OCI-LY3 (cell line): ENCODE results near the gene PYDC2.

Source experiments
- H2AFZ ChIP-seq: fragments of 200-600, 300-600 bp; shearing (Covaris generic); 2 replicates; pipeline ENCODE4 v1.6.0; 2014; ENCODE audit warnings: antibody characterized with exemption, low read depth, low read length
- H3K27ac ChIP-seq: fragments of 200-600, 300-600 bp; sonication (generic); 2 replicates; pipeline ENCODE4 v1.5.1; 2014; ENCODE audit warnings: mild to moderate bottlenecking, low read length, moderate library complexity, mixed read lengths
- H3K27me3 ChIP-seq: fragments of 200-600, 300-600 bp; sonication (generic); 2 replicates; pipeline ENCODE4 v1.6.1; 2014; ENCODE audit warnings: low read depth, low read length, mixed read lengths
- H3K36me3 ChIP-seq: fragments of 200-600, 300-600 bp; sonication (generic); replicated peaks from 2 replicates; pipeline ENCODE3; 2014; ENCODE audit warnings: low read depth, low read length, mixed read lengths
- H3K4me1 ChIP-seq: fragments of 300-600, 200-600 bp; sonication (generic); 2 replicates; pipeline ENCODE4 v1.6.1; 2014; ENCODE audit warnings: low read length, mixed read lengths
- H3K4me2 ChIP-seq: fragments of 200-600, 300-600 bp; sonication (generic); 2 replicates; pipeline ENCODE4 v1.6.1; 2014; ENCODE audit warnings: low read length, mixed read lengths
- H3K4me3 ChIP-seq: fragments of 300-600, 200-600 bp; sonication (generic); 2 replicates; pipeline ENCODE4 v1.5.1; 2014; ENCODE audit warnings: antibody characterized with exemption, mild to moderate bottlenecking, low read length, moderate library complexity
- H3K79me2 ChIP-seq: fragments of 300-600, 200-600 bp; shearing (Covaris generic); 2 replicates; pipeline ENCODE4 v1.6.1; 2014; ENCODE audit warnings: mild to moderate bottlenecking, low read length, mixed read lengths
- H3K9ac ChIP-seq: fragments of 300-600, 200-600 bp; shearing (Covaris generic); 2 replicates; pipeline ENCODE4 v1.6.0; 2014; ENCODE audit warnings: mild to moderate bottlenecking, low read length, moderate library complexity
- H3K9me3 ChIP-seq: fragments of 200-600, 300-600 bp; shearing (Covaris generic); 2 replicates; pipeline ENCODE4 v1.6.1; 2014; ENCODE audit warnings: low read length, mixed read lengths; ENCODE audit not compliant: insufficient read depth
- H4K20me1 ChIP-seq: fragments of 200-600, 300-600 bp; sonication (generic); 2 replicates; pipeline ENCODE4 v1.6.1; 2016; ENCODE audit warnings: low read length, mixed read lengths; ENCODE audit not compliant: insufficient read depth
- EZH2phosphoT487 ChIP-seq: fragments of 200-600 bp; shearing (Covaris generic); IDR thresholded peaks from 2 replicates; pipeline ENCODE4 v1.6.1; 2018; ENCODE audit warnings: antibody characterized with exemption, mixed run types, low read depth
- TF ChIP-seq, protein P1 (sequence below): fragments of 200-600, 300-600 bp; sonication (generic); IDR thresholded peaks from 2 replicates; pipeline ENCODE4 v1.5.1; 2014; ENCODE audit warnings: antibody characterized with exemption, low read length, low read depth

The PYDC2 gene

GRCh38 chr3:191502583-191502982 lies 41.6 kb downstream of the PYDC2 start:
- H4K20me1 ChIP-seq, result no peaks in the 10 kb centered on the region
- H2AFZ ChIP-seq, result no peak overlapping the region
- H3K27me3 ChIP-seq, result no peaks in the 10 kb centered on the region
- H3K9me3 ChIP-seq, result no peaks in the 10 kb centered on the region
- H3K9ac ChIP-seq, result no peak overlapping the region
- TF ChIP-seq EZH2phosphoT487, result no peak
- TF ChIP-seq, protein P1, sequence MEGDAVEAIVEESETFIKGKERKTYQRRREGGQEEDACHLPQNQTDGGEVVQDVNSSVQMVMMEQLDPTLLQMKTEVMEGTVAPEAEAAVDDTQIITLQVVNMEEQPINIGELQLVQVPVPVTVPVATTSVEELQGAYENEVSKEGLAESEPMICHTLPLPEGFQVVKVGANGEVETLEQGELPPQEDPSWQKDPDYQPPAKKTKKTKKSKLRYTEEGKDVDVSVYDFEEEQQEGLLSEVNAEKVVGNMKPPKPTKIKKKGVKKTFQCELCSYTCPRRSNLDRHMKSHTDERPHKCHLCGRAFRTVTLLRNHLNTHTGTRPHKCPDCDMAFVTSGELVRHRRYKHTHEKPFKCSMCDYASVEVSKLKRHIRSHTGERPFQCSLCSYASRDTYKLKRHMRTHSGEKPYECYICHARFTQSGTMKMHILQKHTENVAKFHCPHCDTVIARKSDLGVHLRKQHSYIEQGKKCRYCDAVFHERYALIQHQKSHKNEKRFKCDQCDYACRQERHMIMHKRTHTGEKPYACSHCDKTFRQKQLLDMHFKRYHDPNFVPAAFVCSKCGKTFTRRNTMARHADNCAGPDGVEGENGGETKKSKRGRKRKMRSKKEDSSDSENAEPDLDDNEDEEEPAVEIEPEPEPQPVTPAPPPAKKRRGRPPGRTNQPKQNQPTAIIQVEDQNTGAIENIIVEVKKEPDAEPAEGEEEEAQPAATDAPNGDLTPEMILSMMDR, result peak; percentile 66
- no peak overlapping the region for H3K27ac ChIP-seq
- H3K36me3 ChIP-seq, result no peaks in the 10 kb centered on the region
- H3K4me2 ChIP-seq, result no peak overlapping the region
- H3K4me3 ChIP-seq, result no peak overlapping the region
- no peaks in the 10 kb centered on the region for H3K79me2 ChIP-seq
- no peaks in the 10 kb centered on the region; the same call in 1 of the 2 replicates for H3K4me1 ChIP-seq

GRCh38 chr3:191509078-191509477 lies 48.1 kb downstream of the PYDC2 start:
- no peaks in the 10 kb centered on the region for H4K20me1 ChIP-seq
- H3K27me3 ChIP-seq, result no peaks in the 10 kb centered on the region
- H3K4me3 ChIP-seq, result no peak overlapping the region
- H3K36me3 ChIP-seq, result no peaks in the 10 kb centered on the region
- no peaks in the 10 kb centered on the region for H3K79me2 ChIP-seq
- no peak overlapping the region for H3K9ac ChIP-seq
- no peaks in the 10 kb centered on the region for H3K4me1 ChIP-seq
- no peak overlapping the region for H3K4me2 ChIP-seq
- no peaks in the 10 kb centered on the region for H3K9me3 ChIP-seq
- TF ChIP-seq, protein P1, result no peak
- TF ChIP-seq EZH2phosphoT487, result no peak
- H2AFZ ChIP-seq, result no peak overlapping the region
- no peak overlapping the region for H3K27ac ChIP-seq
